Testis (tissue), 3 donors: ENCODE measurements around the gene OSBPL3. TPM values are rescaled to one million over a fixed set of nuclear protein-coding genes. Genes with fewer than 3 reads are reported as not detected.

Experiments used
- DNase-seq: peaks from one replicate; pipeline ENCODE4 v3.0.0-alpha.2; 2019
- H3K27ac ChIP-seq, 2 donors: fragments of 200-600 bp; sonication (generic); one replicate each; pipeline ENCODE4 v1.5.1; 2019
- H3K27me3 ChIP-seq: fragments of 200-600 bp; sonication (generic); one replicate; pipeline ENCODE4 v1.5.1; 2019
- H3K36me3 ChIP-seq: fragments of 200-600 bp; sonication (generic); one replicate; pipeline ENCODE4 v1.5.1; 2017; ENCODE audit warnings: low read depth; ENCODE audit errors: missing control alignments
- H3K4me1 ChIP-seq: fragments of 200-600 bp; sonication (generic); one replicate; pipeline ENCODE4 v1.5.1; 2019
- H3K4me3 ChIP-seq, 2 donors: fragments of 200-600 bp; sonication (generic); one replicate each; pipeline ENCODE4 v1.5.1; 2017 to 2019
- H3K9me3 ChIP-seq: fragments of 200-600 bp; sonication (generic); one replicate; pipeline ENCODE4 v1.5.1; 2017
- CTCF ChIP-seq, 3 experiments: fragments of 450-650 bp in 2 of 3; fragments of 200-600 bp in 1 of 3; sonication (generic) in 1 of 3; IDR thresholded peaks; one replicate each; pipeline ENCODE4 v1.5.1; 2016 to 2019; ENCODE audit warnings: antibody characterized with exemption in 3 of 3, mild to moderate bottlenecking in 2 of 3, moderate library complexity in 1 of 3
- POLR2A ChIP-seq: fragments of 450-650 bp; IDR thresholded peaks from one replicate; pipeline ENCODE4 v1.6.1; 2017; ENCODE audit warnings: antibody characterized with exemption, mild to moderate bottlenecking, moderate library complexity
- WGBS, 2 donors: methylation state at CpG; one replicate each; pipeline ENCODE4 v1.1.5; 2018; 5-methylcytosine and 5-hydroxymethylcytosine counted together
- intact Hi-C: fragments of 100-400 bp; cut with DNase I; formaldehyde crosslinking; loops from one replicate; pipeline ENCODE4 v1.15.1; 2023; ENCODE audit warnings: low total_unique reads
- polyA plus RNA-seq: library from polyadenylated mRNA; stranded (reverse); fragments of 350-450 nt; fragmentation: Illumina TruSeq; extraction: RNeasy Lipid Tissue Mini Kit (QIAGEN cat#74804); gene quantifications from one replicate; pipeline ENCODE4 v1.2.3, GENCODE V29; 2014; ENCODE audit warnings: low read depth, low replicate concordance; ENCODE audit not compliant: insufficient read depth
- total RNA-seq, 2 donors: library from RNA; depleted of rRNA; stranded (reverse); fragments of >200 nt; gene quantifications; one replicate each; pipeline ENCODE4 v1.2.3, GENCODE V29; 2016

OSBPL3 gene
- total and polyA plus RNA-seq, 3 donors from 2014 or later: 5.6 to 9.4 (median 6.9) TPM

GRCh38 chr7:24779283-24779655, 200.7 kb downstream of the OSBPL3 start:
- Histone ChIP-seq H3K4me1 (no peaks in the 10 kb centered on the region), H3K36me3 (no peaks in the 10 kb centered on the region), H3K27ac (no peak overlapping the region), H3K27me3 (no peaks in the 10 kb centered on the region), H3K4me3 (no peak overlapping the region), H3K9me3 (no peaks in the 10 kb centered on the region)
- WGBS, 2 donors: 83 to 97% methylated on average over 2 of the region's 2 CpGs
- no peak for TF ChIP-seq POLR2A
- TF ChIP-seq CTCF (IDR thresholded peaks at IDR 0.05): no peak
- intact Hi-C loops: no loop called here
- DNase-seq: no peak

- WGBS, 2 donors: 76 to 81% methylated on average over 9 of the region's 9 CpGs
- Histone ChIP-seq H3K27me3 (no peaks in the 10 kb centered on the region), H3K4me1 (no peaks in the 10 kb centered on the region), H3K27ac (no peak overlapping the region), H3K36me3 (no peaks in the 10 kb centered on the region), H3K4me3 (no peak overlapping the region), H3K9me3 (no peaks in the 10 kb centered on the region)
- DNase-seq: peak; percentile 24
- TF ChIP-seq CTCF (IDR thresholded peaks at IDR 0.05): no peak
- TF ChIP-seq POLR2A: no peak
- intact Hi-C loops: no loop called here
Measured at GRCh38 chr7:24778543-24779282, 201.3 kb downstream of the OSBPL3 start.

GRCh38 chr7:24777806-24778205, 202.2 kb downstream of the OSBPL3 start:
- no peaks in the 10 kb centered on the region for H3K4me1 ChIP-seq
- no peak for TF ChIP-seq CTCF (IDR thresholded peaks at IDR 0.05)
- TF ChIP-seq POLR2A: no peak
- no peaks in the 10 kb centered on the region for H3K9me3 ChIP-seq
- intact Hi-C loops: no loop called here
- H3K27me3 ChIP-seq: no peaks in the 10 kb centered on the region
- no peak overlapping the region for H3K27ac ChIP-seq
- H3K4me3 ChIP-seq: no peak overlapping the region
- no peak for DNase-seq
- WGBS, 2 donors: 74 to 78% methylated on average over 3 of the region's 3 CpGs
- H3K36me3 ChIP-seq: no peaks in the 10 kb centered on the region

DNA sequence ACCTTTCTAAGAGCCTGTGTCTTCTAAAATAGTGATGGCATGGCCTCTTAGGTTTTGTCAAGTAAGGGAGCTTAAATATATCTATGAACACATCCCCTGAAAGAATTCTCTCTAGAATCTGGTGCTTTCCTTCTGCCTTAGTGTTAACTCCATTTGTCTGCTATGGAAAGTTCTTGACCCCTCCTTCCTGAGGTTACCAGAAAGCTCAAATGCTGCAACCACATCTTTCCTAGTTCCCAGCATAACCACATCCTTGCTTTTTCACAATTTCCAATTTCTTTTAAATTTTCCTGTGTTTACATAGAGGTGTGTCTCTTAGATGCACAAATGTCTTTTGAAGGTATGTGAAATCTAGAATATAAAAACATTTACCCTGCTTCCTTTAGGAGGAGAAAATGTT, 206.3 kb downstream of the OSBPL3 start:
- no peaks in the 10 kb centered on the region for H3K4me1 ChIP-seq
- TF ChIP-seq POLR2A: no peak
- no peak for TF ChIP-seq CTCF (IDR thresholded peaks at IDR 0.05)
- no peaks in the 10 kb centered on the region for H3K27me3 ChIP-seq
- no peak for DNase-seq
- H3K9me3 ChIP-seq: no peaks in the 10 kb centered on the region
- no peak overlapping the region for H3K4me3 ChIP-seq
- intact Hi-C loops: no loop called here
- H3K27ac ChIP-seq: no peak overlapping the region
- H3K36me3 ChIP-seq: no peaks in the 10 kb centered on the region

- 66 to 76% methylated on average over 2 of the region's 2 CpGs for WGBS, 2 donors
- intact Hi-C loops: no loop called here
- H3K36me3 ChIP-seq: no peaks in the 10 kb centered on the region
- no peaks in the 10 kb centered on the region for H3K9me3 ChIP-seq
- H3K27me3 ChIP-seq: no peaks in the 10 kb centered on the region
- H3K4me3 ChIP-seq: no peak overlapping the region
- no peaks in the 10 kb centered on the region for H3K4me1 ChIP-seq
- DNase-seq: no peak
- no peak overlapping the region for H3K27ac ChIP-seq
- TF ChIP-seq CTCF (IDR thresholded peaks at IDR 0.05) (no peak), POLR2A (no peak)
Measured at GRCh38 chr7:24769851-24770250, 210.1 kb downstream of the OSBPL3 start.
